ENCODE measurements around the gene BCL2. TPM values are rescaled to one million over a fixed set of nuclear protein-coding genes. Genes with fewer than 3 reads are reported as not detected.

The BCL2 gene
- polyA plus RNA-seq, 1 experiment: 0.35 TPM

- ChIA-PET POLR2A (no interaction called here), CTCF (no interaction called here)
- Histone ChIP-seq H3K27me3 (ENCODE audit: control insufficient read depth, insufficient read depth, low read length) (peaks cover 10% of the 10 kb centered on the region), H3K4me3 (ENCODE audit: low read depth, low read length) (no peak overlapping the region), H3K9me3 (ENCODE audit: control insufficient read depth, insufficient read depth, low read length) (peaks cover 2% of the 10 kb centered on the region; the same call in 1 of the 2 replicates), H3K27ac (ENCODE audit: low read depth, low read length) (no peak overlapping the region)
- TF ChIP-seq, protein P1, sequence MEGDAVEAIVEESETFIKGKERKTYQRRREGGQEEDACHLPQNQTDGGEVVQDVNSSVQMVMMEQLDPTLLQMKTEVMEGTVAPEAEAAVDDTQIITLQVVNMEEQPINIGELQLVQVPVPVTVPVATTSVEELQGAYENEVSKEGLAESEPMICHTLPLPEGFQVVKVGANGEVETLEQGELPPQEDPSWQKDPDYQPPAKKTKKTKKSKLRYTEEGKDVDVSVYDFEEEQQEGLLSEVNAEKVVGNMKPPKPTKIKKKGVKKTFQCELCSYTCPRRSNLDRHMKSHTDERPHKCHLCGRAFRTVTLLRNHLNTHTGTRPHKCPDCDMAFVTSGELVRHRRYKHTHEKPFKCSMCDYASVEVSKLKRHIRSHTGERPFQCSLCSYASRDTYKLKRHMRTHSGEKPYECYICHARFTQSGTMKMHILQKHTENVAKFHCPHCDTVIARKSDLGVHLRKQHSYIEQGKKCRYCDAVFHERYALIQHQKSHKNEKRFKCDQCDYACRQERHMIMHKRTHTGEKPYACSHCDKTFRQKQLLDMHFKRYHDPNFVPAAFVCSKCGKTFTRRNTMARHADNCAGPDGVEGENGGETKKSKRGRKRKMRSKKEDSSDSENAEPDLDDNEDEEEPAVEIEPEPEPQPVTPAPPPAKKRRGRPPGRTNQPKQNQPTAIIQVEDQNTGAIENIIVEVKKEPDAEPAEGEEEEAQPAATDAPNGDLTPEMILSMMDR (IDR thresholded peaks at IDR 0.05; ENCODE audit: low read depth, low read length): no peak
- DNase-seq (ENCODE audit: low read depth, low spot score): no peak
Measured at GRCh38 chr18:63085611-63086010, 234.0 kb downstream of the BCL2 start.

- CTCF ChIA-PET: no interaction called here
- no peak for DNase-seq (ENCODE audit: low read depth, low spot score)
- Histone ChIP-seq H3K9me3 (ENCODE audit: control insufficient read depth, insufficient read depth, low read length) (peaks cover 2% of the 10 kb centered on the region; the same call in 1 of the 2 replicates), H3K27ac (ENCODE audit: low read depth, low read length) (no peak overlapping the region), H3K4me3 (ENCODE audit: low read depth, low read length) (no peak overlapping the region), H3K27me3 (ENCODE audit: control insufficient read depth, insufficient read depth, low read length) (peaks cover 5% of the 10 kb centered on the region)
- POLR2A ChIA-PET: no interaction called here
- TF ChIP-seq, protein P1 (IDR thresholded peaks at IDR 0.05; ENCODE audit: low read depth, low read length): no peak
Measured at GRCh38 chr18:63084219-63084618, 235.3 kb downstream of the BCL2 start.

GRCh38 chr18:63083555-63083954 lies 236.0 kb downstream of the BCL2 start:
- TF ChIP-seq, protein P1 (IDR thresholded peaks at IDR 0.05; ENCODE audit: low read depth, low read length): no peak
- no peak overlapping the region for H3K4me3 ChIP-seq (ENCODE audit: low read depth, low read length)
- peaks cover 2% of the 10 kb centered on the region; the same call in 1 of the 2 replicates for H3K9me3 ChIP-seq (ENCODE audit: control insufficient read depth, insufficient read depth, low read length)
- H3K27me3 ChIP-seq (ENCODE audit: control insufficient read depth, insufficient read depth, low read length): peaks cover 3% of the 10 kb centered on the region
- ChIA-PET POLR2A (no interaction called here), CTCF (no interaction called here)
- DNase-seq (ENCODE audit: low read depth, low spot score): no peak
- H3K27ac ChIP-seq (ENCODE audit: low read depth, low read length): no peak overlapping the region

DNA sequence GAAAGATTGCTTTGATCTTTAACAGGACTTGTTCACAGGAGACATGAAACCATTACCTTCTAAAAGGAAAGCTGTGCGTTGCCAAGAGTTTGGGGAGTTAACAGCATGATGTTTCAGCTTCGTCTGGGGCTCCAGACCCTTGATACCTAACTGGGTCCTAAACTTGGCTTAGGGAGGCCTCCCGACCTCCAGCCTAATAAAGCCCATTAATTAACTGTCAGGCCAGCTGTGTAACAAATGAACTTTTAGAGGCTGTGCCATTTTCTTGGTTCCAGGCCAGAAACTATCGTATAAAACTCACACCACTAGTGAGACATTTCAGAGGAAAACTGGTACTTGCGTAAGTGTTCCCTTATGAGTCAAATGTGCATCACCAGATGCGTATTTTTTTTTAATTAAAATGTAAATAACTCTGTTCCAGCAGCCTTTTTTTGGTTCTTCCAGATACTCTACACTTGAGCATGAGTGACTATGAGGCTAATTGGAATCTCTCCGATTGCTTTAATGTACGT lies 236.5 kb downstream of the BCL2 start:
- Histone ChIP-seq H3K27me3 (ENCODE audit: control insufficient read depth, insufficient read depth, low read length) (no peaks in the 10 kb centered on the region), H3K27ac (ENCODE audit: low read depth, low read length) (no peak overlapping the region), H3K9me3 (ENCODE audit: control insufficient read depth, insufficient read depth, low read length) (no peaks in the 10 kb centered on the region), H3K4me3 (ENCODE audit: low read depth, low read length) (no peak overlapping the region)
- POLR2A ChIA-PET: no interaction called here
- CTCF ChIA-PET: no interaction called here
- no peak for DNase-seq (ENCODE audit: low read depth, low spot score)
- TF ChIP-seq, protein P1 (IDR thresholded peaks at IDR 0.05; ENCODE audit: low read depth, low read length): no peak

DNA sequence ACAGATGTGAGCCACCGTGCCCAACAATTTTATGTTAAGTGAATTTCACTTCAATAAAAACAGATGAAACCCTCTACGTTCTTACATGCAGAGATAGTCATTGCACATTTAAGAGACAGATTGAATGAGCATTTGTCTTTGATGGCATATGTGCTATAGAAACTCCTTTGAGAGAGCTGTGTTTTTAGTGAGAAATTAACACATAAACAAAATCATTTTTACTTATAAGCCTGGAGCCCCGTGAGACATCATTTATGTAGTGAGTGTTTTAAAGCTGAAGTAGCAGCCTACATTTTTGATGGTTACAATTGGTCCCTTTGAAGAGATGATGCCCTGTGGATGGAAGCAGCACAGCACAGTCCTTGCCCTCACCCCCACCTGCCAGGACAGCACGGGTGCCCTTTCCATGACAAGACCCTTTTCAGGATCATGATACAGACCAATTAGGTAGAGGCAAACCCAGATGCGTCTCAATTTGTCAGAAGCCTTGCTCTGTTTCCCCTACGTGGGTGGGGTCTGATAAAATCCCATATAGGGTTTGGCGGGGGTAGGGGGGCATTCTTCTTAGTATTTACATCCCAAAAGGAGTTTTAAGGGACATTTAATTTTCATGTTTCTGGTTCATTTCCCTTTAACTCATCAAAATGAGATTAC lies 237.1 kb downstream of the BCL2 start:
- TF ChIP-seq, protein P1 (IDR thresholded peaks at IDR 0.05; ENCODE audit: low read depth, low read length): no peak
- no peak for DNase-seq (ENCODE audit: low read depth, low spot score)
- Histone ChIP-seq H3K27ac (ENCODE audit: low read depth, low read length) (no peak overlapping the region), H3K4me3 (ENCODE audit: low read depth, low read length) (no peak overlapping the region), H3K27me3 (ENCODE audit: control insufficient read depth, insufficient read depth, low read length) (no peaks in the 10 kb centered on the region), H3K9me3 (ENCODE audit: control insufficient read depth, insufficient read depth, low read length) (no peaks in the 10 kb centered on the region)
- CTCF ChIA-PET: no interaction called here
- POLR2A ChIA-PET: no interaction called here

Data from AG04450 (cell line).